ENCODE results near the gene CDH20. TPM values are rescaled to one million over a fixed set of nuclear protein-coding genes. Genes with fewer than 3 reads are reported as not detected.

CDH20 gene
- total and polyA plus RNA-seq, 5 donors from 2014 or later, result 0.06 to 0.25 TPM; not detected in 3

DNA sequence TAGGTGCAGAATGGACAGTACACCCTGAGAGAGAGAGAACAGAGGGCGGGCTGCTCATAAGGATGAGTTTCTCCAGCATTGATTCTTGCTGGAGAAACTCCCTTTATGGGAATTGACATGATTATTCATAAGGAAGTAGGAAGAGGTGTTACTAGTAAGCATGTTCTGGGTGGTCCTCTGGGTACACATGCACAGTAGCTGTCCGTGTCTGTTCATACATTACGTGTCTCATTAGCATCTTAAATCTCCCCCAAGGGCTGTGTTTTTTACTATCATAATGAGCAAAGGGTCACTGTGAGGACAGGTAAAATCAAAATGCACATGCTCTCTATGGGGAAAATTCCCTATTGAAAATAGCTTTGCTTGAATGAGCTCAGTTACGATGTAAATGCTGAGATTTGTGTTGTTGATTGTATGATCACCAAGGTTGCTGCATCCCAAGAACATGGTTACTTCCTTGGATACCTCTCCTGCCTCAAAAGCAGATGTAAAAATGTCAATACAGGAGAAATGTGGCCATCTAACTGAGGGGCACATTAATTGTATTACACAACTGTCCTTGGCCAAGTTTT lies 238.9 kb downstream of the CDH20 start:
- peaks cover 6% of the 10 kb centered on the region for H3K27me3 Mint-ChIP-seq

DNA sequence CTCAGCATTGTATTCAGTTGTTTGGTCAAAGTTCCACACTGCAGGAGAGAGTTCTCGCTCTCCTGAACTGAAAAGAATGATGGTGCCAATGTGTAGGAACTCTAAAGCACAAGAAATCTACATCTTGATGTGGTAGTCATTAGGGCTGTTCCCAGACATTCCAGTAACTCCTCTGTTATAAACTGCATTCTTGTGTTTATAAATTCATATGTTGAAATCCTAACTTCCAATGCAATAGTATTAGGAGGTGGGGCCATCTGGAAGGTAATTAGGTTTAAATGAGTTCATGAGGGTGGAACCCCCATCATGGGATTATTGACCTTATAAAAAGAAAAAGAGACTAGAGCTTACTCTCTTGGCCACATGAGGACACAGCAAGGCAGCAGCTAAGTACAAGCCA lies 239.6 kb downstream of the CDH20 start:
- DNase-seq, result no peak

More for the DNA sequence above, 238.9 kb downstream of the CDH20 start:
- no peaks in the 10 kb centered on the region for H3K36me3 Mint-ChIP-seq
- peaks cover 2% of the 10 kb centered on the region for H3K27me3 ChIP-seq (ENCODE audit: control insufficient read depth, insufficient read depth, low read length)
- no peak overlapping the region for H3K27ac ChIP-seq (ENCODE audit: insufficient read depth, low read length, poor library complexity, severe bottlenecking)
- no peak for DNase-seq
- H3K4me3 Mint-ChIP-seq, result no peak overlapping the region
- no peaks in the 10 kb centered on the region for H3K9me3 ChIP-seq (ENCODE audit: control insufficient read depth in 2 of 2, low read length in 2 of 2)
- H3K27ac Mint-ChIP-seq, result no peak overlapping the region
- H3K36me3 ChIP-seq (ENCODE audit: control insufficient read depth, insufficient read depth, low read length), result no peaks in the 10 kb centered on the region
- H3K4me1 ChIP-seq (ENCODE audit: control insufficient read depth, insufficient read depth, low read length, poor library complexity, severe bottlenecking), result no peaks in the 10 kb centered on the region
- peaks cover 2 to 13% (median 4%) of the 10 kb centered on the region in 7 donors for H3K9me3 Mint-ChIP-seq
- ATAC-seq (ENCODE audit: low read depth in 2 of 2), result no peak
- H3K4me3 ChIP-seq (ENCODE audit: low read depth, low read length), result no peak overlapping the region
- no peaks in the 10 kb centered on the region for H3K4me1 Mint-ChIP-seq

GRCh38 chr18:61574665-61575064 lies 241.4 kb downstream of the CDH20 start:
- ATAC-seq (ENCODE audit: low read depth in 2 of 2) (no peak), DNase-seq (no peak)
- Mint-ChIP-seq H3K36me3 (no peaks in the 10 kb centered on the region), H3K4me3 (no peak overlapping the region), H3K9me3 (peaks cover 0 to 9% (median 3%) of the 10 kb centered on the region in 7 donors), H3K4me1 (no peaks in the 10 kb centered on the region), H3K27me3 (peaks cover 5% of the 10 kb centered on the region), H3K27ac (no peak overlapping the region)
- Histone ChIP-seq H3K9me3 (ENCODE audit: control insufficient read depth in 2 of 2, low read length in 2 of 2) (no peaks in the 10 kb centered on the region), H3K4me3 (ENCODE audit: low read depth, low read length) (no peak overlapping the region), H3K27ac (ENCODE audit: insufficient read depth, low read length, poor library complexity, severe bottlenecking) (no peak overlapping the region), H3K36me3 (ENCODE audit: control insufficient read depth, insufficient read depth, low read length) (no peaks in the 10 kb centered on the region), H3K4me1 (ENCODE audit: control insufficient read depth, insufficient read depth, low read length, poor library complexity, severe bottlenecking) (no peaks in the 10 kb centered on the region), H3K27me3 (ENCODE audit: control insufficient read depth, insufficient read depth, low read length) (peaks cover 5% of the 10 kb centered on the region)

More for the DNA sequence above, 239.6 kb downstream of the CDH20 start:
- Mint-ChIP-seq H3K4me1 (no peaks in the 10 kb centered on the region), H3K36me3 (no peaks in the 10 kb centered on the region), H3K27me3 (peaks cover 6% of the 10 kb centered on the region), H3K27ac (no peak overlapping the region), H3K9me3 (peaks cover 0 to 13% (median 4%) of the 10 kb centered on the region in 7 donors), H3K4me3 (no peak overlapping the region)
- no peak overlapping the region for H3K4me3 ChIP-seq (ENCODE audit: low read depth, low read length)
- H3K27ac ChIP-seq (ENCODE audit: insufficient read depth, low read length, poor library complexity, severe bottlenecking), result no peak overlapping the region
- no peaks in the 10 kb centered on the region for H3K4me1 ChIP-seq (ENCODE audit: control insufficient read depth, insufficient read depth, low read length, poor library complexity, severe bottlenecking)
- no peaks in the 10 kb centered on the region for H3K9me3 ChIP-seq (ENCODE audit: control insufficient read depth in 2 of 2, low read length in 2 of 2)
- ATAC-seq (ENCODE audit: low read depth in 2 of 2), result no peak
- H3K36me3 ChIP-seq (ENCODE audit: control insufficient read depth, insufficient read depth, low read length), result no peaks in the 10 kb centered on the region
- H3K27me3 ChIP-seq (ENCODE audit: control insufficient read depth, insufficient read depth, low read length), result peaks cover 2% of the 10 kb centered on the region

DNA sequence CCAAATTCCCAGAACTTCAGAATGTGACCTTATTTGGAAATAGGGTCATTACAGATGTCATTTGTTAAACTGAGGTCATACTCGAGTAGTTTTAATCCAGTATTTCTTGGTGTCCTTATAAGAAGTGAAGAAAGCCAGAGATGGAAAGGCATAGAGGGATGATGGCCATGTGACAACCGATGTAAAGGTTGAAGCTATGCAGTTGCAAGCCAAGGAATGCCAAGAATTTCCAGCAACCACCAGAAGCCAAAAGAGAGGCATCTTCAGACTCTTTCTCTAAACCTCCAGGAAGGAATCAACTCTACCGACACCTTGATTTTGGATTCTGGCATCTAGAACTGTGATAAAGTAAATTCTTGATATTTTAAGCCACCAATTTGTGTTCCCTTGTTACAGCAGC lies 242.2 kb downstream of the CDH20 start:
- no peak for DNase-seq
- H3K36me3 Mint-ChIP-seq, result no peaks in the 10 kb centered on the region
- H3K9me3 Mint-ChIP-seq, result peaks cover 0 to 9% (median 3%) of the 10 kb centered on the region in 7 donors
- H3K4me1 Mint-ChIP-seq, result no peaks in the 10 kb centered on the region
- Histone ChIP-seq H3K4me1 (ENCODE audit: control insufficient read depth, insufficient read depth, low read length, poor library complexity, severe bottlenecking) (no peaks in the 10 kb centered on the region), H3K36me3 (ENCODE audit: control insufficient read depth, insufficient read depth, low read length) (no peaks in the 10 kb centered on the region), H3K9me3 (ENCODE audit: control insufficient read depth in 2 of 2, low read length in 2 of 2) (no peaks in the 10 kb centered on the region), H3K27me3 (ENCODE audit: control insufficient read depth, insufficient read depth, low read length) (peaks cover 7% of the 10 kb centered on the region), H3K4me3 (ENCODE audit: low read depth, low read length) (no peak overlapping the region), H3K27ac (ENCODE audit: insufficient read depth, low read length, poor library complexity, severe bottlenecking) (no peak overlapping the region)
- no peak overlapping the region for H3K4me3 Mint-ChIP-seq
- no peak overlapping the region for H3K27ac Mint-ChIP-seq
- no peaks in the 10 kb centered on the region for H3K27me3 Mint-ChIP-seq
- ATAC-seq (ENCODE audit: low read depth in 2 of 2), result no peak

DNA sequence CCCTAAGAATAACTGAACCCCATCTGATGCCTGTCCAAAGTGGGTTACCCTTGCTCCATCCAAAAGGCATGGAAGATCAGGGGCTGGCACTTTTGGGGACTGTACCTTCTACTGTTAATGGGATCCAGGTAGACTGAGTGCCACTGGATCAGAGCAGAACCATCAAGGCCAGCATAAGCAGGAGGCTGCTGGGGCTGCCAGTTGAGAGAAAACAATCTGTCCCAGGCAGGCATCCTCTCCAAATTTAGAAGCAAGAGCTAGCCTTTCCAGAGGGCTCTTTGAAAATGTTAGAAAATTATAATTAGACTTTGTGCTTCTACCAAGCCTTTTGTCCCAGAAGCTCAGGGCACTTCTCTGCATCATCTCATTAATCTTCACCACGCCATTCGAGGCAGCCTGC lies 245.6 kb downstream of the CDH20 start:
- Histone ChIP-seq H3K27ac (ENCODE audit: insufficient read depth, low read length, poor library complexity, severe bottlenecking) (no peak overlapping the region), H3K4me1 (ENCODE audit: control insufficient read depth, insufficient read depth, low read length, poor library complexity, severe bottlenecking) (peaks cover 6% of the 10 kb centered on the region), H3K9me3 (ENCODE audit: control insufficient read depth in 2 of 2, low read length in 2 of 2) (no peaks in the 10 kb centered on the region), H3K4me3 (ENCODE audit: low read depth, low read length) (no peak overlapping the region), H3K27me3 (ENCODE audit: control insufficient read depth, insufficient read depth, low read length) (peaks cover 7% of the 10 kb centered on the region), H3K36me3 (ENCODE audit: control insufficient read depth, insufficient read depth, low read length) (no peaks in the 10 kb centered on the region)
- DNase-seq (no peak), ATAC-seq (ENCODE audit: low read depth in 2 of 2) (no peak)
- Mint-ChIP-seq H3K4me3 (no peak overlapping the region), H3K27me3 (peaks cover 18% of the 10 kb centered on the region), H3K4me1 (peaks cover 0 to 7% (median 6%) of the 10 kb centered on the region in 4 donors), H3K27ac (no peak overlapping the region), H3K9me3 (peaks cover 0 to 3% (median 0%) of the 10 kb centered on the region in 7 donors), H3K36me3 (no peaks in the 10 kb centered on the region)

DNA sequence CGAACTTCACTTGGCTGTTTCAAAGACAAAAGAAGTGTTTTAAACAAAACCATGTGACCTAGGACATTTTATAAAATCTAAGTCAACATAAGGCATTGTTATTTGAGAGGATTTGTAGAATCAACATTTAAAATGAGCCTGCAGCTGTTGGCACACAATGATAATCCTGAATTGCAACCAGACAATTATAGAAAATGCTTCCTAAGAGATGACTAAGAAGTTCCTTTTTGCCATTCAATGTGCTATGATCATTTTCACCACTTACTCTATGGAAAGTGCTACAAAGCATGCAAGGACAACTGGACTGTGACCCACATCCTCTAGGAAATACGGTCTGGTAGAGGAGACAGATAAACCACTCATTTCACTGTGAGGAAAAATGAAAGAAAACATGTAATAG lies 246.4 kb downstream of the CDH20 start:
- peaks cover 0 to 7% (median 6%) of the 10 kb centered on the region in 4 donors for H3K4me1 Mint-ChIP-seq
- no peak overlapping the region for H3K4me3 ChIP-seq (ENCODE audit: low read depth, low read length)
- no peak overlapping the region for H3K27ac Mint-ChIP-seq
- peaks cover 0 to 3% (median 0%) of the 10 kb centered on the region in 7 donors for H3K9me3 Mint-ChIP-seq
- no peaks in the 10 kb centered on the region for H3K9me3 ChIP-seq (ENCODE audit: control insufficient read depth in 2 of 2, low read length in 2 of 2)
- no peaks in the 10 kb centered on the region for H3K36me3 ChIP-seq (ENCODE audit: control insufficient read depth, insufficient read depth, low read length)
- no peak overlapping the region for H3K27ac ChIP-seq (ENCODE audit: insufficient read depth, low read length, poor library complexity, severe bottlenecking)
- ATAC-seq (ENCODE audit: low read depth in 2 of 2) (no peak), DNase-seq (no peak)
- H3K4me1 ChIP-seq (ENCODE audit: control insufficient read depth, insufficient read depth, low read length, poor library complexity, severe bottlenecking), result peaks cover 6% of the 10 kb centered on the region
- H3K27me3 ChIP-seq (ENCODE audit: control insufficient read depth, insufficient read depth, low read length), result peaks cover 7% of the 10 kb centered on the region
- H3K4me3 Mint-ChIP-seq, result no peak overlapping the region
- H3K36me3 Mint-ChIP-seq, result no peaks in the 10 kb centered on the region
- peaks cover 18% of the 10 kb centered on the region for H3K27me3 Mint-ChIP-seq

- Histone ChIP-seq H3K27me3 (ENCODE audit: control insufficient read depth, insufficient read depth, low read length) (peaks cover 7% of the 10 kb centered on the region), H3K36me3 (ENCODE audit: control insufficient read depth, insufficient read depth, low read length) (no peaks in the 10 kb centered on the region), H3K4me1 (ENCODE audit: control insufficient read depth, insufficient read depth, low read length, poor library complexity, severe bottlenecking) (peaks cover 6% of the 10 kb centered on the region), H3K27ac (ENCODE audit: insufficient read depth, low read length, poor library complexity, severe bottlenecking) (no peak overlapping the region), H3K4me3 (ENCODE audit: low read depth, low read length) (no peak overlapping the region), H3K9me3 (ENCODE audit: control insufficient read depth in 2 of 2, low read length in 2 of 2) (no peaks in the 10 kb centered on the region)
- peaks cover 0 to 7% (median 6%) of the 10 kb centered on the region in 4 donors for H3K4me1 Mint-ChIP-seq
- H3K27me3 Mint-ChIP-seq, result peaks cover 18% of the 10 kb centered on the region
- ATAC-seq (ENCODE audit: low read depth in 2 of 2), result no peak
- peaks cover 0 to 3% (median 0%) of the 10 kb centered on the region in 7 donors for H3K9me3 Mint-ChIP-seq
- DNase-seq, result no peak
- no peak overlapping the region for H3K4me3 Mint-ChIP-seq
- no peaks in the 10 kb centered on the region for H3K36me3 Mint-ChIP-seq
- H3K27ac Mint-ChIP-seq, result no peak overlapping the region
These were observed 246.8 kb downstream of the CDH20 start for GRCh38 chr18:61580046-61580445.

GRCh38 chr18:61581578-61582201 lies 248.5 kb downstream of the CDH20 start:
- H3K4me3 Mint-ChIP-seq, result peak overlapping the region in 1 of 4 donors; percentile 61

More at GRCh38 chr18:61581578-61582201, 248.5 kb downstream of the CDH20 start:
- Mint-ChIP-seq H3K27ac (peak overlapping the region in 1 of 3 donors; percentile 9), H3K9me3 (peaks cover 0 to 1% (median 0%) of the 10 kb centered on the region in 7 donors), H3K4me1 (peaks cover 0 to 7% (median 6%) of the 10 kb centered on the region in 4 donors), H3K27me3 (peaks cover 22% of the 10 kb centered on the region), H3K36me3 (no peaks in the 10 kb centered on the region)
- Histone ChIP-seq H3K27ac (ENCODE audit: insufficient read depth, low read length, poor library complexity, severe bottlenecking) (no peak overlapping the region), H3K4me1 (ENCODE audit: control insufficient read depth, insufficient read depth, low read length, poor library complexity, severe bottlenecking) (peaks cover 6% of the 10 kb centered on the region), H3K4me3 (ENCODE audit: low read depth, low read length) (no peak overlapping the region), H3K9me3 (ENCODE audit: control insufficient read depth in 2 of 2, low read length in 2 of 2) (no peaks in the 10 kb centered on the region), H3K36me3 (ENCODE audit: control insufficient read depth, insufficient read depth, low read length) (no peaks in the 10 kb centered on the region), H3K27me3 (ENCODE audit: control insufficient read depth, insufficient read depth, low read length) (peaks cover 5% of the 10 kb centered on the region)
- ATAC-seq (ENCODE audit: low read depth in 2 of 2) (peak; percentile 48 to 68), DNase-seq (peak; percentile 35 to 51 (median 41))
